HEK293 (cell line): ENCODE measurements around the gene CDYL2.

ENCODE experiments used
- CTCF ChIP-seq: fragments of 450-650 bp; formaldehyde crosslinking; IDR thresholded peaks from 2 replicates; pipeline ENCODE4 v1.5.1; 2016; ENCODE audit warnings: missing biosample characterization, missing genetic modification characterization
- PRDM1 ChIP-seq: fragments of 450-650 bp; formaldehyde crosslinking; IDR thresholded peaks from 2 replicates; pipeline ENCODE4; 2016; ENCODE audit warnings: missing biosample characterization, missing genetic modification characterization
- YY1 ChIP-seq: fragments of 450-650 bp; formaldehyde crosslinking; IDR thresholded peaks from 2 replicates; pipeline ENCODE4 v1.5.1; 2018; ENCODE audit warnings: missing biosample characterization, missing genetic modification characterization
- ZBTB17 ChIP-seq: fragments of 450-650 bp; formaldehyde crosslinking; IDR thresholded peaks from 2 replicates; pipeline ENCODE4 v1.5.1; 2016; ENCODE audit warnings: missing biosample characterization, missing genetic modification characterization
- ZBTB21 ChIP-seq: fragments of 450-650 bp; formaldehyde crosslinking; IDR thresholded peaks from 2 replicates; pipeline ENCODE4 v1.5.1; 2017; ENCODE audit warnings: missing biosample characterization, missing genetic modification characterization
- ZNF274 ChIP-seq, 2 experiments: fragments of 200-500 bp in 1 of 2; fragments of 450-650 bp in 1 of 2; sonication (Bioruptor generic) in 1 of 2; formaldehyde crosslinking in 1 of 2; IDR thresholded peaks; 2 replicates each; pipeline versions ENCODE4 v1.5.1 to v1.6.1; 2014 to 2016; ENCODE audit warnings: borderline replicate concordance in 1 of 2, inconsistent platforms in 1 of 2, low read length in 1 of 2, missing biosample characterization in 1 of 2, missing genetic modification characterization in 1 of 2
- ZNF549 ChIP-seq: fragments of 450-650 bp; IDR thresholded peaks from 2 replicates; pipeline ENCODE4 v1.5.1; 2018; ENCODE audit warnings: missing biosample characterization, missing genetic modification characterization, mild to moderate bottlenecking, inconsistent platforms, moderate library complexity
- ZNF558 ChIP-seq: fragments of 450-650 bp; formaldehyde crosslinking; IDR thresholded peaks from 2 replicates; pipeline ENCODE4 v1.5.1; 2016; ENCODE audit warnings: missing biosample characterization, missing genetic modification characterization
- ZNF654 ChIP-seq: fragments of 450-650 bp; formaldehyde crosslinking; IDR thresholded peaks from 2 replicates; pipeline ENCODE4 v1.5.1; 2016; ENCODE audit warnings: low read depth, missing biosample characterization, missing genetic modification characterization
- ZNF777 ChIP-seq: fragments of 450-650 bp; formaldehyde crosslinking; IDR thresholded peaks from 2 replicates; pipeline ENCODE4 v1.5.1; 2017; ENCODE audit warnings: missing biosample characterization, missing genetic modification characterization, borderline replicate concordance
- ZNF791 ChIP-seq: fragments of 450-650 bp; formaldehyde crosslinking; IDR thresholded peaks from 2 replicates; pipeline ENCODE4 v1.5.1; 2016; ENCODE audit warnings: missing biosample characterization, missing genetic modification characterization

DNA sequence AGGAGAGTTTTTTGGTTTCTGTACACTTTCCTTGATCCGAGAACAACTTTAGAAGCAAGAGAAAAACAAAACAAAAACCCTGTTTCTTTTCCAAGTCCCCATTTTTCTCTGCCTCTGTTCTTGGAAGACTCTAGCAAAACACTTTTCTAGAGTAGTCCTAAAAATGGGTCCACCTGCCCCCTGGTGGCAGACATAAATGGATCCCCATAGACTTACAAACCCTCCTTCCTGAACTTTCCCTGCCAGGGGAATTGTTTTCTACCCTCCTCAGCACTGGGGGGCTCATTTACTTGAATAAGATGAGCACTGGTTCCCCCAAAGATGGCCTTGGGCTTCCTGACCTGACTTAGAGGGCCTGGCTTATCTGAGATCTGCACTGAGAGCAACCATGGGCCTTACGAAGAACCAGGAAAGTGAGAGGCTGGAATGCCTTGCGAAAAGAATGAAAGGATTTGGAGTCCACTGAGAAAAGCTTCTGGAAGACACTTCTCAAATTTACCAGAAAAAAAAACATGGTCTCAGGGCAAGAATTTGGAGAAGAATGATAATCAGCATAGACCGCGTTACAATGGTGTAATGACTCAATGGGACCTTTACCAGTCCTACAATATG is 48.0 kb upstream of the CDYL2 start:
- no peak for TF ChIP-seq PRDM1 (tag by site-specific recombination)
- TF ChIP-seq ZNF654 (tag by site-specific recombination) = no peak
- no peak for TF ChIP-seq ZNF791 (tag by site-specific recombination)
- TF ChIP-seq CTCF = peak; percentile 34; the same call in 1 of the 2 replicates
- TF ChIP-seq ZNF549 (tag by site-specific recombination) = no peak
- TF ChIP-seq ZNF274 (IDR thresholded peaks at IDR 0.05; ENCODE audit: low read length) = no peak
- TF ChIP-seq ZNF274 (tag by site-specific recombination; IDR thresholded peaks at IDR 0.05; ENCODE audit: borderline replicate concordance) = no peak
- TF ChIP-seq ZNF777 = no peak
- TF ChIP-seq YY1 = no peak
- TF ChIP-seq ZBTB17 (tag by site-specific recombination) = no peak
- TF ChIP-seq ZBTB21 (tag by site-specific recombination) = no peak
- no peak for TF ChIP-seq ZNF558 (tag by site-specific recombination)
